B cell (primary cell): ENCODE measurements around the gene MAMDC4.

Source experiments
- EZH2 ChIP-seq: IDR thresholded peaks from 2 replicates; pipeline ENCODE4 v1.6.1; 2012; ENCODE audit warnings: borderline replicate concordance, low read depth, mild to moderate bottlenecking, moderate library complexity, low read length; ENCODE audit not compliant: insufficient read depth, poor library complexity, severe bottlenecking
- TF ChIP-seq, protein P1 (sequence below): fragments of 200-600 bp; IDR thresholded peaks from one replicate; pipeline ENCODE4 v1.8.0; 2022; ENCODE audit warnings: antibody characterized with exemption, mild to moderate bottlenecking

- TF ChIP-seq, protein P1, sequence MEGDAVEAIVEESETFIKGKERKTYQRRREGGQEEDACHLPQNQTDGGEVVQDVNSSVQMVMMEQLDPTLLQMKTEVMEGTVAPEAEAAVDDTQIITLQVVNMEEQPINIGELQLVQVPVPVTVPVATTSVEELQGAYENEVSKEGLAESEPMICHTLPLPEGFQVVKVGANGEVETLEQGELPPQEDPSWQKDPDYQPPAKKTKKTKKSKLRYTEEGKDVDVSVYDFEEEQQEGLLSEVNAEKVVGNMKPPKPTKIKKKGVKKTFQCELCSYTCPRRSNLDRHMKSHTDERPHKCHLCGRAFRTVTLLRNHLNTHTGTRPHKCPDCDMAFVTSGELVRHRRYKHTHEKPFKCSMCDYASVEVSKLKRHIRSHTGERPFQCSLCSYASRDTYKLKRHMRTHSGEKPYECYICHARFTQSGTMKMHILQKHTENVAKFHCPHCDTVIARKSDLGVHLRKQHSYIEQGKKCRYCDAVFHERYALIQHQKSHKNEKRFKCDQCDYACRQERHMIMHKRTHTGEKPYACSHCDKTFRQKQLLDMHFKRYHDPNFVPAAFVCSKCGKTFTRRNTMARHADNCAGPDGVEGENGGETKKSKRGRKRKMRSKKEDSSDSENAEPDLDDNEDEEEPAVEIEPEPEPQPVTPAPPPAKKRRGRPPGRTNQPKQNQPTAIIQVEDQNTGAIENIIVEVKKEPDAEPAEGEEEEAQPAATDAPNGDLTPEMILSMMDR: no peak
- no peak for TF ChIP-seq EZH2
Observed at GRCh38 chr9:136900988-136901515, 48.9 kb downstream of the MAMDC4 start.
